GM12801 (cell line): ENCODE measurements around the gene DNAAF8.

ENCODE experiments used
- TF ChIP-seq, protein P1 (sequence below): IDR thresholded peaks from one replicate; pipeline ENCODE4 v1.5.1; 2011; ENCODE audit warnings: control low read depth; ENCODE audit not compliant: insufficient read length; ENCODE audit errors: extremely low read depth

DNAAF8 gene

GRCh38 chr16:4746991-4747574, 12.7 kb downstream of the DNAAF8 start:
- TF ChIP-seq, protein P1, sequence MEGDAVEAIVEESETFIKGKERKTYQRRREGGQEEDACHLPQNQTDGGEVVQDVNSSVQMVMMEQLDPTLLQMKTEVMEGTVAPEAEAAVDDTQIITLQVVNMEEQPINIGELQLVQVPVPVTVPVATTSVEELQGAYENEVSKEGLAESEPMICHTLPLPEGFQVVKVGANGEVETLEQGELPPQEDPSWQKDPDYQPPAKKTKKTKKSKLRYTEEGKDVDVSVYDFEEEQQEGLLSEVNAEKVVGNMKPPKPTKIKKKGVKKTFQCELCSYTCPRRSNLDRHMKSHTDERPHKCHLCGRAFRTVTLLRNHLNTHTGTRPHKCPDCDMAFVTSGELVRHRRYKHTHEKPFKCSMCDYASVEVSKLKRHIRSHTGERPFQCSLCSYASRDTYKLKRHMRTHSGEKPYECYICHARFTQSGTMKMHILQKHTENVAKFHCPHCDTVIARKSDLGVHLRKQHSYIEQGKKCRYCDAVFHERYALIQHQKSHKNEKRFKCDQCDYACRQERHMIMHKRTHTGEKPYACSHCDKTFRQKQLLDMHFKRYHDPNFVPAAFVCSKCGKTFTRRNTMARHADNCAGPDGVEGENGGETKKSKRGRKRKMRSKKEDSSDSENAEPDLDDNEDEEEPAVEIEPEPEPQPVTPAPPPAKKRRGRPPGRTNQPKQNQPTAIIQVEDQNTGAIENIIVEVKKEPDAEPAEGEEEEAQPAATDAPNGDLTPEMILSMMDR: no peak

DNA sequence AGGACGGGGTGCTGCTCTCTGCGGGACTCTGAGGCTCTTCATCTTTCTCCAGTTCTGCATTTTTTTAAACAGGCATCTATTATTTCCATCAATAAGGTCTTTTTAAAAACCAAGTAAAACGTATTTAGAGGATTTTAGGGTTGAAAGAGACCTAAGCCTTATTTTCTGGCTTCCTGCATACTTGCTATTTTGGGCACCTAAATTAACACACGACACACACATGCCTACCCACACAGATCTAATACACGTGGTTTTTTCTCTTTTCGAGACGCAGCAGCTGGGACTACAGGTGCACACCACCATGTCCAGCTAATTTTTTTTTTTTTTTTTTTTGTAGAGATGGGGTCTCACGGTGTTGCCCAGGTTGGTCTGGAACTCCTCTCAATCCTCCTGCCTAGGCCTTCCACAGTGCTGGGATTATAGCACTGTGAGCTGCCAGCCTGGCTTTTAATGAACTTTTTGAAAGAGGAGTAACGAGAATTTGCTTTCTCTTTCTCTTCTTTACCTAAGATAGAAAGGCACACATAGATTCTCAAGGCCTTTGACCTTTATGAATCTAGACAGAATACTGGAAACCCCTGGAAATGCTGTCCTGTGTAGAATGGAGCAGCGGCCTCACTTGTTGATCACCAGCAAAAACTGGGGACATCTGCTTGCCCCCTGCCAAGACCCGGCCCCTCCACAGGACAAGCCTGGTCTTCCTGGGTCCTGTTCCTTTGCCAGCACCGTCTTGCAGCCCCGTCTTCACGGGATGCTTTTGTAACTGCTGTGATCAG, 13.8 kb downstream of the DNAAF8 start:
- TF ChIP-seq, protein P1: no peak

DNA sequence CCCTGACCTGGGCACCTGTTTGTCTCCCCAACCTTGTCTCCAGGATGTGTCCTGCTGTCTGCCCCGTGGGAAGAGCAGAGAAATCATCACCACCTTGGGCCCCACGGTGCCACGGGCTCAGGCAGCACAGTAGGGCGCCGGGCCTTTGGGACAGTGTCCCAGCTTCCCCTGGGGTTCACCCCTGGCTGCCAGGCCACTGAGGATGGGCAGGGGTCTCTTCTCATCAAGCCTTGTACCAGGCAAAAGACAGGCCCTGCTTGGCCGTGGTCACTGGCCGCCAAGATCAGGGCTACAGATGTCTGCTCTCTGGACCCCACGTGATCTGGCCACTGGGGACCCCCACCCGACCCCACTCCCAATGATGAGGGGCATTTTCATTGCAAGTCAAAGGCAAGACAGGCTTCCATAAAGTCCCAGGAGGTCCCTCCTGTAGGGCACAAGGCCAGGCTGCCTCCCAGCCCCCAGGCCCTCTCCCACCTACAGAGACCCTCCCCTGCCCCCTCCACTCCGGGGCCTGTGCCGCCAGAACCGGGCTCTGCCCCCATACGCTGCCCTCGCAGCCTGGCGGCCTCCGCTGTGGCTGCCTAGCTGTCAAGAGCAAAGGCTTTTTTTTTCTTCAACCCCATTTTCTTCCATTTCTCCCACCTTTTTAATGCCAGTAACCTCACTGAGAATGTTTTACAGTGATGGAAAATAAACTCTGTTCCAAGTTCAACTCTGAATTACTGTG, 14.5 kb downstream of the DNAAF8 start:
- TF ChIP-seq, protein P1: no peak

DNA sequence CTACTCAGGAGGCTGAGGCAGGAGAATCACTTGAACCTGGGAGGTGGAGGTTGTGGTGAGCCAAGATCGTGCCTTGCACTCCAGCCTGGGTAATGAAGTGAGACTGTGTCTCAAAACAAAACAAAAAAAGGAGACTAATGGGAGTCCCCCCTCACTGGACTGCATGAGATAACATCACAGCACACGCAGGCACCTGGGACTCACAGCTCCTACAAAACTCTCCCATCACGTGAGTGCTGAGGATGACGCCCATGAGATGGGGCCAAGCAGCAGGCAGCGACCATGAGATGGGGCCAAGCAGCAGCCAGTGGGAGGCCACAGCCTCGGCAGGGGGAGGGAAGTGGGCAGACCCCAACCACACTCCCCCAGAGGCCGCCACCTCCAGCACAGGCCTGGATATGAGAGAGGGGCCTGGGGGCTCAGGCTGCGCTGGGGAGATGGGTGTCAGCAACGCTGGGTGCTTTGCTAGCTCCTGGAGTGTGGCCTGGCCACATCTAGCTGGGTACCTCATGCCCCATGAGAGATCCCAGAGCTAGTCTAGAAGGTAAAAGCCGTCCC, 15.4 kb downstream of the DNAAF8 start:
- TF ChIP-seq, protein P1: no peak

DNA sequence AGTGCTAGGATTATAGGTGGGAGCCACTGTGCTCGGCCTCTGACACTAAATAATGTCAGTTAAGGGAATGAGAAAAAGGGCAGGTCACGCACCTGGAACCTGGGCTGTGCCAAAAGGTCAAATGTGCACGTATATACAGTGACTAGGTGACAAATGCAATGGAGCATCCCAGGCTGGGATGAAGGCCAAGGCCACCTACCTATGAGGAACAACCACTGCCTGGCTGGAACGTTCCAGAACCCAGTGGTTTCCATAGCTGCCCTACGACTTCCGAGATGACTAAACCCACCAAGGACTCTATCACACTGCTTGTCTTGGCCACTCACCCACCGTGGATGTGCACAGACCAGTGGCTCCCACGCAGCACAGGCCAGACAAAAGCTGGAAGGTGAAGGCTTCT, 16.6 kb downstream of the DNAAF8 start:
- TF ChIP-seq, protein P1: no peak

GRCh38 chr16:4752351-4753100, 18.2 kb downstream of the DNAAF8 start:
- TF ChIP-seq, protein P1: no peak
